HepG2 (cell line): ENCODE data around the gene ARAP3. TPM values are rescaled to one million over a fixed set of nuclear protein-coding genes. Genes with fewer than 3 reads are reported as not detected.
A peak's percentile ranks its signal among the peaks of the same experiment; 100 is the strongest.

Source experiments
- AFF4 ChIP-seq: sonication (generic); formaldehyde crosslinking; IDR thresholded peaks from 2 replicates; pipeline ENCODE4 v1.4.0; 2020; ENCODE audit warnings: missing genetic modification reagents
- CCAR2 ChIP-seq: fragments of 200-400 bp; formaldehyde crosslinking; optimal IDR thresholded peaks from 2 replicates; pipeline ENCODE3; 2018; ENCODE audit warnings: low read depth, mild to moderate bottlenecking, low read length, moderate library complexity
- CHCHD3 ChIP-seq: sonication (generic); formaldehyde crosslinking; IDR thresholded peaks from 2 replicates; pipeline ENCODE4 v1.8.0; 2022; ENCODE audit warnings: mild to moderate bottlenecking, missing genetic modification reagents, moderate library complexity
- MXD4 ChIP-seq: IDR thresholded peaks from 2 replicates; pipeline ENCODE4 v1.6.1; 2016; ENCODE audit warnings: mild to moderate bottlenecking, missing biosample characterization, missing genetic modification reagents
- NFKBIZ ChIP-seq: IDR thresholded peaks from 2 replicates; pipeline ENCODE4 v1.6.1; 2018; ENCODE audit warnings: missing genetic modification reagents, missing compliant biosample characterization
- POLR2AphosphoS2 ChIP-seq: IDR thresholded peaks from 2 replicates; pipeline ENCODE4 v1.6.1; 2011; ENCODE audit warnings: low read depth, low read length, improper control_type of control experiment
- SMYD3 ChIP-seq: sonication (generic); formaldehyde crosslinking; IDR thresholded peaks from 2 replicates; pipeline ENCODE4 v1.8.1; 2023; ENCODE audit warnings: mild to moderate bottlenecking, missing genetic modification reagents
- USF2 ChIP-seq, 2 experiments: sonication (generic) in 1 of 2; formaldehyde crosslinking in 1 of 2; IDR thresholded peaks; 2 replicates each; pipeline versions ENCODE4 v1.5.1 to v1.6.1; 2011 to 2020; ENCODE audit warnings: borderline replicate concordance in 1 of 2, low read depth in 1 of 2, low read length in 1 of 2, mild to moderate bottlenecking in 1 of 2, missing genetic modification reagents in 1 of 2, moderate library complexity in 1 of 2
- ZBTB20 ChIP-seq: sonication (generic); formaldehyde crosslinking; IDR thresholded peaks from 2 replicates; pipeline ENCODE4 v1.8.1; 2023; ENCODE audit warnings: missing genetic modification reagents, low read depth, mild to moderate bottlenecking, borderline replicate concordance
- ZEB1 ChIP-seq: IDR thresholded peaks from 2 replicates; pipeline ENCODE4 v1.6.1; 2012; ENCODE audit warnings: mild to moderate bottlenecking, low read depth, inconsistent platforms; ENCODE audit not compliant: insufficient replicate concordance
- ZNF17 ChIP-seq: sonication (generic); formaldehyde crosslinking; IDR thresholded peaks from 2 replicates; pipeline ENCODE4 v1.5.0; 2020; ENCODE audit warnings: mild to moderate bottlenecking, missing genetic modification reagents
- ZNF317 ChIP-seq: sonication (generic); formaldehyde crosslinking; IDR thresholded peaks from 2 replicates; pipeline ENCODE4 v1.5.0; 2020; ENCODE audit warnings: mild to moderate bottlenecking, missing genetic modification reagents
- ZNF672 ChIP-seq: sonication (generic); formaldehyde crosslinking; IDR thresholded peaks from 2 replicates; pipeline ENCODE4 v1.8.1; 2022; ENCODE audit warnings: missing genetic modification reagents
- polyA plus RNA-seq, 8 experiments: library from polyadenylated mRNA; depleted of rRNA in 3 of 8; stranded (reverse) in 7 of 8; unstranded in 1 of 8; fragments of >200 nt; fragmentation: Illumina TruSeq in 4 of 8; extraction: Trizol in 4 of 8; gene quantifications; 2 replicates each; pipeline versions ENCODE4 v1.2.1 to v1.2.3, GENCODE V29; 2011 to 2016; ENCODE audit warnings: low read depth in 4 of 8, missing spikeins in 1 of 8, mixed read lengths in 1 of 8; ENCODE audit not compliant: insufficient read depth in 1 of 8
- total RNA-seq, 5 experiments: library from RNA; depleted of rRNA; stranded (reverse); fragments of >200 nt; fragmentation: Illumina TruSeq; extraction: Trizol; gene quantifications; 2 replicates each; pipeline ENCODE4 v1.2.3, GENCODE V29; 2016; ENCODE audit warnings: low read depth in 1 of 5
- TF ChIP-seq, protein P1 (sequence below): IDR thresholded peaks from 2 replicates; pipeline ENCODE4 v1.6.1; 2016; ENCODE audit warnings: mild to moderate bottlenecking, missing biosample characterization, missing genetic modification reagents
- TF ChIP-seq, protein P2 (sequence below): sonication (generic); formaldehyde crosslinking; IDR thresholded peaks from 2 replicates; pipeline ENCODE4 v1.4.0; 2020; ENCODE audit warnings: low read depth, missing genetic modification reagents
- TF ChIP-seq, protein P3 (sequence below): sonication (generic); formaldehyde crosslinking; IDR thresholded peaks from 2 replicates; pipeline ENCODE4 v1.4.0; 2020; ENCODE audit warnings: missing genetic modification reagents

Gene ARAP3
- total and polyA plus RNA-seq, 2 of the 13 experiments (the other 11 are each of a cell fraction or from before 2014, with no cell fraction given), result 0.25 TPM; not detected in 1

- TF ChIP-seq AFF4 (CRISPR knock-in tag) (no peak), CHCHD3 (CRISPR knock-in tag) (no peak), POLR2AphosphoS2 (no peak), ZBTB20 (CRISPR knock-in tag) (peak; percentile 75; the same call in 1 of the 2 replicates), ZEB1 (peak; percentile 47), ZNF17 (CRISPR knock-in tag) (no peak), USF2 (IDR thresholded peaks at IDR 0.05; ENCODE audit: low read depth, low read length) (peak; percentile 59), USF2 (CRISPR knock-in tag; IDR thresholded peaks at IDR 0.05; ENCODE audit: borderline replicate concordance) (peak; percentile 76), ZNF317 (CRISPR knock-in tag) (peak; percentile 78), CCAR2 (no peak), MXD4 (CRISPR knock-in tag) (peak; percentile 98), NFKBIZ (CRISPR knock-in tag) (no peak), ZNF672 (no peak), SMYD3 (CRISPR knock-in tag) (no peak)
- TF ChIP-seq, protein P1, sequence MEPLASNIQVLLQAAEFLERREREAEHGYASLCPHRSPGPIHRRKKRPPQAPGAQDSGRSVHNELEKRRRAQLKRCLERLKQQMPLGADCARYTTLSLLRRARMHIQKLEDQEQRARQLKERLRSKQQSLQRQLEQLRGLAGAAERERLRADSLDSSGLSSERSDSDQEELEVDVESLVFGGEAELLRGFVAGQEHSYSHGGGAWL (CRISPR knock-in tag), result peak; percentile 76; the same call in 1 of the 2 replicates
- TF ChIP-seq, protein P2, sequence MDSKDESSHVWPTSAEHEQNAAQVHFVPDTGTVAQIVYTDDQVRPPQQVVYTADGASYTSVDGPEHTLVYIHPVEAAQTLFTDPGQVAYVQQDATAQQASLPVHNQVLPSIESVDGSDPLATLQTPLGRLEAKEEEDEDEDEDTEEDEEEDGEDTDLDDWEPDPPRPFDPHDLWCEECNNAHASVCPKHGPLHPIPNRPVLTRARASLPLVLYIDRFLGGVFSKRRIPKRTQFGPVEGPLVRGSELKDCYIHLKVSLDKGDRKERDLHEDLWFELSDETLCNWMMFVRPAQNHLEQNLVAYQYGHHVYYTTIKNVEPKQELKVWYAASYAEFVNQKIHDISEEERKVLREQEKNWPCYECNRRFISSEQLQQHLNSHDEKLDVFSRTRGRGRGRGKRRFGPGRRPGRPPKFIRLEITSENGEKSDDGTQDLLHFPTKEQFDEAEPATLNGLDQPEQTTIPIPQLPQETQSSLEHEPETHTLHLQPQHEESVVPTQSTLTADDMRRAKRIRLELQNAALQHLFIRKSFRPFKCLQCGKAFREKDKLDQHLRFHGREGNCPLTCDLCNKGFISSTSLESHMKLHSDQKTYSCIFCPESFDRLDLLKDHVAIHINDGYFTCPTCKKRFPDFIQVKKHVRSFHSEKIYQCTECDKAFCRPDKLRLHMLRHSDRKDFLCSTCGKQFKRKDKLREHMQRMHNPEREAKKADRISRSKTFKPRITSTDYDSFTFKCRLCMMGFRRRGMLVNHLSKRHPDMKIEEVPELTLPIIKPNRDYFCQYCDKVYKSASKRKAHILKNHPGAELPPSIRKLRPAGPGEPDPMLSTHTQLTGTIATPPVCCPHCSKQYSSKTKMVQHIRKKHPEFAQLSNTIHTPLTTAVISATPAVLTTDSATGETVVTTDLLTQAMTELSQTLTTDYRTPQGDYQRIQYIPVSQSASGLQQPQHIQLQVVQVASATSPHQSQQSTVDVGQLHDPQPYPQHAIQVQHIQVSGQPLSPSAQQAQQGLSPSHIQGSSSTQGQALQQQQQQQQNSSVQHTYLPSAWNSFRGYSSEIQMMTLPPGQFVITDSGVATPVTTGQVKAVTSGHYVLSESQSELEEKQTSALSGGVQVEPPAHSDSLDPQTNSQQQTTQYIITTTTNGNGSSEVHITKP (CRISPR knock-in tag), result peak; percentile 100
- TF ChIP-seq, protein P3, sequence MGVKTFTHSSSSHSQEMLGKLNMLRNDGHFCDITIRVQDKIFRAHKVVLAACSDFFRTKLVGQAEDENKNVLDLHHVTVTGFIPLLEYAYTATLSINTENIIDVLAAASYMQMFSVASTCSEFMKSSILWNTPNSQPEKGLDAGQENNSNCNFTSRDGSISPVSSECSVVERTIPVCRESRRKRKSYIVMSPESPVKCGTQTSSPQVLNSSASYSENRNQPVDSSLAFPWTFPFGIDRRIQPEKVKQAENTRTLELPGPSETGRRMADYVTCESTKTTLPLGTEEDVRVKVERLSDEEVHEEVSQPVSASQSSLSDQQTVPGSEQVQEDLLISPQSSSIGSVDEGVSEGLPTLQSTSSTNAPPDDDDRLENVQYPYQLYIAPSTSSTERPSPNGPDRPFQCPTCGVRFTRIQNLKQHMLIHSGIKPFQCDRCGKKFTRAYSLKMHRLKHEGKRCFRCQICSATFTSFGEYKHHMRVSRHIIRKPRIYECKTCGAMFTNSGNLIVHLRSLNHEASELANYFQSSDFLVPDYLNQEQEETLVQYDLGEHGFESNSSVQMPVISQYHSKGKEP (CRISPR knock-in tag), result peak; percentile 23
Observed at GRCh38 chr5:141618804-141619554, 63.1 kb downstream of the ARAP3 start, which contains the start of gene DIAPH1 (continued).
